Naive B cell (primary cell): ENCODE data around the gene VSX1. TPM values are rescaled to one million over a fixed set of nuclear protein-coding genes. Genes with fewer than 3 reads are reported as not detected.

ENCODE experiments used
- ATAC-seq, 2 donors: fragments of 150-1000 bp; cut with Tn5 transposase; 2 replicates each; pipeline ENCODE4 v1.10.0; 2021; ENCODE audit warnings: low read depth in 2 of 2, mild to moderate bottlenecking in 2 of 2, moderate library complexity in 2 of 2
- DNase-seq: peaks from one replicate; pipeline ENCODE4 v3.0.0; 2022
- H3K27ac Mint-ChIP-seq, 6 donors: one replicate each; pipeline ENCODE4 v1.8.0; 2020 to 2022; ENCODE audit warnings: mild to moderate bottlenecking in 6 of 6, mixed read lengths in 6 of 6, moderate library complexity in 5 of 6, inconsistent platforms in 2 of 6
- H3K27me3 Mint-ChIP-seq, 3 donors: one replicate each; pipeline ENCODE4 v1.8.0; 2021 to 2022; ENCODE audit warnings: mixed read lengths in 3 of 3, mild to moderate bottlenecking in 1 of 3
- H3K36me3 Mint-ChIP-seq, 2 donors: one replicate each; pipeline ENCODE4 v1.8.0; 2020 to 2022; ENCODE audit warnings: mixed read lengths in 2 of 2, inconsistent platforms in 1 of 2, mild to moderate bottlenecking in 1 of 2
- H3K4me1 Mint-ChIP-seq, 3 donors: one replicate each; pipeline ENCODE4 v1.8.0; 2020 to 2022; ENCODE audit warnings: mixed read lengths in 3 of 3, inconsistent platforms in 1 of 3, mild to moderate bottlenecking in 1 of 3, moderate library complexity in 1 of 3
- H3K4me3 Mint-ChIP-seq, 8 donors: one replicate each; pipeline ENCODE4 v1.8.0; 2020 to 2022; ENCODE audit warnings: mild to moderate bottlenecking in 8 of 8, mixed read lengths in 8 of 8, moderate library complexity in 8 of 8, inconsistent platforms in 2 of 8
- H3K9me3 Mint-ChIP-seq, 7 donors: one replicate each; pipeline ENCODE4 v1.8.0; 2020 to 2022; ENCODE audit warnings: mixed read lengths in 7 of 7, mild to moderate bottlenecking in 5 of 7, inconsistent platforms in 2 of 7, moderate library complexity in 1 of 7
- polyA plus RNA-seq, 6 donors: library from polyadenylated mRNA; unstranded; fragments of 300-500 nt; fragmentation: Illumina TruSeq; gene quantifications; one replicate each; pipeline ENCODE4 v1.2.3, GENCODE V29; 2021; ENCODE audit warnings: low read depth in 6 of 6

The VSX1 gene
- polyA plus RNA-seq, 6 donors from 2014 or later: not detected

GRCh38 chr20:25071734-25072133 is 10.2 kb downstream of the VSX1 start:
- H3K36me3 Mint-ChIP-seq: no peaks in the 10 kb centered on the region

GRCh38 chr20:25070821-25071473 is 11.0 kb downstream of the VSX1 start:
- H3K27me3 Mint-ChIP-seq: peaks cover 52 to 64% (median 62%) of the 10 kb centered on the region in 3 donors
- no peak overlapping the region for H3K4me3 Mint-ChIP-seq
- DNase-seq: no peak
- no peaks in the 10 kb centered on the region for H3K36me3 Mint-ChIP-seq
- peaks cover 0 to 1% (median 0%) of the 10 kb centered on the region in 3 donors for H3K4me1 Mint-ChIP-seq
- no peak for ATAC-seq
- H3K9me3 Mint-ChIP-seq: peaks cover 0 to 2% (median 0%) of the 10 kb centered on the region in 7 donors
- peak overlapping the region in 1 of 6 donors; percentile 53 for H3K27ac Mint-ChIP-seq

More at GRCh38 chr20:25071734-25072133, 10.2 kb downstream of the VSX1 start:
- Mint-ChIP-seq H3K27ac (no peak overlapping the region), H3K4me3 (no peak overlapping the region), H3K9me3 (peaks cover 0 to 2% (median 0%) of the 10 kb centered on the region in 7 donors), H3K27me3 (peaks cover 54 to 66% (median 65%) of the 10 kb centered on the region in 3 donors), H3K4me1 (peaks cover 0 to under 1% (median 0%) of the 10 kb centered on the region in 3 donors)
- ATAC-seq: no peak
- DNase-seq: no peak

- peaks cover 20 to 27% (median 27%) of the 10 kb centered on the region in 3 donors for H3K4me1 Mint-ChIP-seq
- no peak for DNase-seq
- peaks cover 0 to 2% (median 0%) of the 10 kb centered on the region in 7 donors for H3K9me3 Mint-ChIP-seq
- no peaks in the 10 kb centered on the region for H3K36me3 Mint-ChIP-seq
- peaks cover 29 to 32% (median 30%) of the 10 kb centered on the region in 3 donors for H3K27me3 Mint-ChIP-seq
- no peak overlapping the region for H3K4me3 Mint-ChIP-seq
- ATAC-seq: no peak
- no peak overlapping the region for H3K27ac Mint-ChIP-seq
Measured at GRCh38 chr20:25067102-25067987, 14.6 kb downstream of the VSX1 start.

- Mint-ChIP-seq H3K36me3 (no peaks in the 10 kb centered on the region), H3K4me1 (peaks cover 20 to 37% (median 31%) of the 10 kb centered on the region in 3 donors), H3K27me3 (peaks cover 19 to 23% (median 22%) of the 10 kb centered on the region in 3 donors), H3K4me3 (no peak overlapping the region), H3K9me3 (peaks cover 0 to 2% (median 0%) of the 10 kb centered on the region in 7 donors), H3K27ac (peak overlapping the region in 1 of 6 donors; percentile 46)
- DNase-seq: no peak
- ATAC-seq: no peak
Measured at GRCh38 chr20:25066386-25066785, 15.6 kb downstream of the VSX1 start.

- ATAC-seq (peak; percentile 87 to 91), DNase-seq (peak; percentile 79)
- Mint-ChIP-seq H3K27ac (peak overlapping the region in 4 of 6 donors; percentile 46 to 69 (median 66)), H3K9me3 (peaks cover 0 to 2% (median 0%) of the 10 kb centered on the region in 7 donors), H3K4me1 (peaks cover 20 to 40% (median 33%) of the 10 kb centered on the region in 3 donors), H3K36me3 (no peaks in the 10 kb centered on the region), H3K4me3 (peak overlapping the region in 2 of 8 donors; percentile 47 to 69), H3K27me3 (peaks cover 13 to 17% (median 16%) of the 10 kb centered on the region in 3 donors)
Measured at GRCh38 chr20:25065625-25066338, 16.2 kb downstream of the VSX1 start.

GRCh38 chr20:25065072-25065624 is 16.8 kb downstream of the VSX1 start:
- Mint-ChIP-seq H3K4me3 (peak overlapping the region in 1 of 8 donors; percentile 69), H3K9me3 (peaks cover 0 to 2% (median 0%) of the 10 kb centered on the region in 7 donors), H3K36me3 (no peaks in the 10 kb centered on the region), H3K4me1 (peaks cover 26 to 44% (median 39%) of the 10 kb centered on the region in 3 donors), H3K27me3 (peaks cover 10 to 13% (median 12%) of the 10 kb centered on the region in 3 donors), H3K27ac (peak overlapping the region in 4 of 6 donors; percentile 57 to 69 (median 66))
- DNase-seq: no peak
- ATAC-seq: no peak

GRCh38 chr20:25064561-25065071 is 17.3 kb downstream of the VSX1 start:
- peak overlapping the region in 2 of 6 donors; percentile 57 to 87 for H3K27ac Mint-ChIP-seq
- H3K4me1 Mint-ChIP-seq: peaks cover 26 to 45% (median 40%) of the 10 kb centered on the region in 3 donors
- no peak for DNase-seq
- no peaks in the 10 kb centered on the region for H3K36me3 Mint-ChIP-seq
- peaks cover 5 to 9% (median 7%) of the 10 kb centered on the region in 3 donors for H3K27me3 Mint-ChIP-seq
- H3K4me3 Mint-ChIP-seq: no peak overlapping the region
- peaks cover 0 to 2% (median 0%) of the 10 kb centered on the region in 7 donors for H3K9me3 Mint-ChIP-seq
- no peak for ATAC-seq

- no peak for ATAC-seq
- H3K36me3 Mint-ChIP-seq: no peaks in the 10 kb centered on the region
- peak overlapping the region in 2 of 6 donors; percentile 58 to 73 for H3K27ac Mint-ChIP-seq
- peaks cover 0 to 2% (median 0%) of the 10 kb centered on the region in 7 donors for H3K9me3 Mint-ChIP-seq
- peaks cover 0 to 4% (median under 1%) of the 10 kb centered on the region in 3 donors for H3K27me3 Mint-ChIP-seq
- DNase-seq: no peak
- peak overlapping the region in 1 of 8 donors; percentile 38 for H3K4me3 Mint-ChIP-seq
- peaks cover 27 to 51% (median 46%) of the 10 kb centered on the region in 3 donors for H3K4me1 Mint-ChIP-seq
Measured at GRCh38 chr20:25063981-25064380, 18.0 kb downstream of the VSX1 start.

- ATAC-seq: no peak
- peaks cover 29 to 55% (median 50%) of the 10 kb centered on the region in 3 donors for H3K4me1 Mint-ChIP-seq
- H3K27me3 Mint-ChIP-seq: peaks cover 0 to 4% (median 0%) of the 10 kb centered on the region in 3 donors
- H3K4me3 Mint-ChIP-seq: peak overlapping the region in 1 of 8 donors; percentile 38
- no peaks in the 10 kb centered on the region for H3K36me3 Mint-ChIP-seq
- H3K9me3 Mint-ChIP-seq: peaks cover 0 to 2% (median 0%) of the 10 kb centered on the region in 7 donors
- no peak for DNase-seq
- H3K27ac Mint-ChIP-seq: peak overlapping the region in 1 of 6 donors; percentile 58
Measured at GRCh38 chr20:25063546-25063945, 18.4 kb downstream of the VSX1 start.

- Mint-ChIP-seq H3K4me1 (peaks cover 29 to 56% (median 54%) of the 10 kb centered on the region in 3 donors), H3K9me3 (no peaks in the 10 kb centered on the region), H3K27me3 (peaks cover 0 to 4% (median 0%) of the 10 kb centered on the region in 3 donors), H3K4me3 (peak overlapping the region in 5 of 8 donors; percentile 1 to 61 (median 35)), H3K27ac (peak overlapping the region in 2 of 6 donors; percentile 54 to 72), H3K36me3 (no peaks in the 10 kb centered on the region)
- ATAC-seq (peak; percentile 8), DNase-seq (no peak)
Measured at GRCh38 chr20:25062841-25063240, 19.1 kb downstream of the VSX1 start.

GRCh38 chr20:25061821-25062530 is 20.0 kb downstream of the VSX1 start:
- Mint-ChIP-seq H3K4me1 (peaks cover 29 to 59% (median 55%) of the 10 kb centered on the region in 3 donors), H3K27ac (peak overlapping the region in 1 of 6 donors; percentile 75), H3K27me3 (peaks cover 0 to 4% (median 0%) of the 10 kb centered on the region in 3 donors), H3K4me3 (peak overlapping the region in 3 of 8 donors; percentile 20 to 61 (median 44)), H3K9me3 (no peaks in the 10 kb centered on the region), H3K36me3 (no peaks in the 10 kb centered on the region)
- no peak for ATAC-seq
- DNase-seq: no peak
